HG03442 (cell line): ENCODE data around the gene SAPCD2.
A peak's percentile ranks its signal among the peaks of the same experiment; 100 is the strongest.

Source experiments
- ATAC-seq: cut with Tn5 transposase; IDR thresholded peaks from one replicate; pipeline ENCODE4 v1.9.1; 2021; ENCODE audit warnings: mild to moderate bottlenecking, moderate library complexity; ENCODE audit not compliant: unreplicated experiment

Gene SAPCD2

GRCh38 chr9:137050570-137050969 is 19.8 kb downstream of the SAPCD2 start:
- ATAC-seq: no peak

- no peak for ATAC-seq
Measured at GRCh38 chr9:137049544-137050449, 20.6 kb downstream of the SAPCD2 start.

GRCh38 chr9:137048655-137049543 is 21.5 kb downstream of the SAPCD2 start:
- ATAC-seq: no peak

GRCh38 chr9:137046088-137046787 is 24.1 kb downstream of the SAPCD2 start, which contains the start of gene NPDC1:
TSS of gene NPDC1 (minus strand) at chr9:137046177. CDS start at chr9:137045989, 188 bp downstream.
- ATAC-seq: no peak

GRCh38 chr9:137045294-137046087 is 24.9 kb downstream of the SAPCD2 start:
- no peak for ATAC-seq

GRCh38 chr9:137044502-137045177 is 25.7 kb downstream of the SAPCD2 start:
- ATAC-seq: no peak

- ATAC-seq: no peak
Measured at GRCh38 chr9:137044037-137044436, 26.3 kb downstream of the SAPCD2 start.

GRCh38 chr9:137042751-137043727 is 27.3 kb downstream of the SAPCD2 start:
- no peak for ATAC-seq

- ATAC-seq: no peak
Measured at GRCh38 chr9:137041124-137041523, 29.2 kb downstream of the SAPCD2 start.

- ATAC-seq: no peak
Measured at GRCh38 chr9:137040568-137040967, 29.8 kb downstream of the SAPCD2 start.

- ATAC-seq: no peak
Measured at GRCh38 chr9:137039611-137040366, 30.6 kb downstream of the SAPCD2 start.

GRCh38 chr9:137038916-137039315 is 31.4 kb downstream of the SAPCD2 start:
- ATAC-seq: no peak

- ATAC-seq: no peak
Measured at GRCh38 chr9:137037483-137037882, 32.9 kb downstream of the SAPCD2 start.

GRCh38 chr9:137037035-137037434 is 33.3 kb downstream of the SAPCD2 start:
- no peak for ATAC-seq

GRCh38 chr9:137035937-137036336 is 34.4 kb downstream of the SAPCD2 start:
- ATAC-seq: no peak

- ATAC-seq: no peak
Measured at GRCh38 chr9:137035507-137035834, 34.9 kb downstream of the SAPCD2 start.

GRCh38 chr9:137034709-137035506 is 35.4 kb downstream of the SAPCD2 start:
- ATAC-seq: peak; percentile 51
